ENCODE results near the gene WDR12. TPM values are rescaled to one million over a fixed set of nuclear protein-coding genes. Genes with fewer than 3 reads are reported as not detected.

The WDR12 gene
- total RNA-seq, 4 donors from 2014 or later: 7.2 to 12.1 (median 7.7) TPM

- no peak overlapping the region for H3K27ac ChIP-seq
- no peak for TF ChIP-seq POLR2A (IDR thresholded peaks at IDR 0.05)
- peak in 4 of 6 experiments; percentile 33 to 67 (median 54) for TF ChIP-seq CTCF (IDR thresholded peaks at IDR 0.05)
- intact Hi-C loops (cut with DNase I): no loop called here
- no peaks in the 10 kb centered on the region for H3K36me3 ChIP-seq
- WGBS, 2 donors: 37 to 41% methylated on average over 6 of the region's 6 CpGs
- no peaks in the 10 kb centered on the region for H3K9me3 ChIP-seq
- no peak overlapping the region for H3K4me3 ChIP-seq (replicated peaks in 1 of 3)
- H3K4me1 ChIP-seq: no peaks in the 10 kb centered on the region
- DNase-seq: peak; percentile 41 to 55
- H3K27me3 ChIP-seq: no peaks in the 10 kb centered on the region
These were observed 79.9 kb downstream of the WDR12 start for GRCh38 chr2:202831242-202832220.

DNA sequence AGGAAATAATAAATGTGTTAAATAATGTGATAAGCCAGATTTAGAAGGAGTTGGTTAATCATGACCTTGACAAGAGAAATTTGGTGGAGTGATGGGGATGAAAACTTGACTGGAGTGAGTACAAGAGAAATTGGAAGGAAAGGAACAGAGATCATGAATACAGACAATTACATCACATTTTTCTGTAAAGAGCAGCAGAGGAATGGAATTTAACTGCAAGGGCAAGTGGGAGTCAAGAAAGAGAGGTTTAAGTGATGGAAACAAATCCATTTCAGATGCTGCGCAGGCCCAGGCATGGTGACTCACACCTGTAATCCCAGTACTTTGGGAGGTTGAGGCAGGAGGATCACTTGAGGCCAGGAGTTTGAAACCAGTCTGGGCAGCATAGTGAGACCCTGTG, 86.6 kb downstream of the WDR12 start:
- no peak for TF ChIP-seq POLR2A (IDR thresholded peaks at IDR 0.05)
- no peak for TF ChIP-seq CTCF (IDR thresholded peaks at IDR 0.05)
- 93 to 97% methylated on average over 1 of the region's 1 CpG for WGBS, 2 donors

More for the DNA sequence above, 86.6 kb downstream of the WDR12 start:
- Histone ChIP-seq H3K27me3 (no peaks in the 10 kb centered on the region), H3K4me1 (no peaks in the 10 kb centered on the region), H3K9me3 (no peaks in the 10 kb centered on the region), H3K4me3 (replicated peaks in 1 of 3) (no peak overlapping the region), H3K36me3 (no peaks in the 10 kb centered on the region), H3K27ac (no peak overlapping the region)
- DNase-seq: no peak
- intact Hi-C loops (cut with DNase I): no loop called here

Other genes starting within 250 kb of the WDR12 start
- 10 to 100 TPM; 12.1 to 35.7 (median 17.5) TPM for gene ICA1L, start 39.9 kb downstream of the WDR12 start, total RNA-seq
- 10 to 100 TPM; 24.7 to 56.3 (median 36.4) TPM for gene CARF, start 602 bp upstream of the WDR12 start, total RNA-seq
- 10 to 100 TPM; 58.8 to 88.8 (median 71.3) TPM for gene NBEAL1, start 103.2 kb upstream of the WDR12 start, total RNA-seq